HG03457 (cell line): Measurements from ENCODE around the gene ANKS4B.
"Not testable (repeated sequence)": the region's sequence is repeated elsewhere in the genome, so short reads cannot be mapped to it uniquely, and the experiment has no call there.

Experiments used
- ATAC-seq: cut with Tn5 transposase; IDR thresholded peaks from one replicate; pipeline ENCODE4 v1.9.1; 2021; ENCODE audit warnings: moderate number of reproducible peaks; ENCODE audit not compliant: unreplicated experiment

The ANKS4B gene

GRCh38 chr16:21233521-21234150 is at the start of gene ANKS4B:
TSS of gene ANKS4B (plus strand) at chr16:21233699. CDS start at chr16:21233738, 39 bp downstream.
- no peak for ATAC-seq

DNA sequence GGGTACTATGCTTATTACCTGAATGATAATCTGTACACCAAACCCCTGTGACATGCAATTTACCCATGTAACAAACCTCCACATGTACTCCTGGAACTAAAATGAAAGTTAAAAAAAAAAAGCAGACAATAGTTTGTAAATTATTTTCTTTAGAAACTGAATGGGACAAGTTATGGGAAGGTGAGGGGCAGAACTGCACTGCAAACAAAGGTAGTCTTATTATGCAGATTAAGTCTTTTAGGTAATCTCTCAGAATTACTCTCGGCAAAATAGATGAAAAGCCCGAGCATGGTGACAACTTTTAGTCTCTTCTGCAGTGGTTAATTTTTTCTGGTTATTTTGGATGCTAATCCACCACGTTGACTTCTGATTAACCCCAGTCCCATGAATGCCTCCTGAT is 49.5 kb upstream of the ANKS4B start:
- ATAC-seq: no peak

DNA sequence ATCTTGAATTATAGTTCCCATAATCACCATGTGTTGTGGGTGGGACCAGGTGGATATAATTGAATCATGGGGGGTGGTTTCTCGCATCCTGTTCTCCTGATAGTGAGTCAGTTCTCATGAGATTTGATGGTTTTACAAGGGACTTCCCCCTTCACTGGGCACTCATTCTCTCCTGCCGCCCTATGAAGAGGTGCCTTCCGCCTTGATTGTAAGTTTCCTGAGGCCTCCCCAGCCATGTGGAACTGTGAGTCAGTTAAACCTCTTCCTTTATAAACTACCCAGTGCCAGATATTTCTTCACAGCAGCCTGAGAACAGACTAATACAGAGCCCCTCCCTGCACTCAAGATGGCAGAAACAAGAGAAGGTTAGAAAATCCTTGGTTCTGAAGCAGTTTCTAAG is 48.7 kb upstream of the ANKS4B start:
- ATAC-seq: no peak

GRCh38 chr16:21185659-21186325 is 47.7 kb upstream of the ANKS4B start:
- no peak for ATAC-seq

DNA sequence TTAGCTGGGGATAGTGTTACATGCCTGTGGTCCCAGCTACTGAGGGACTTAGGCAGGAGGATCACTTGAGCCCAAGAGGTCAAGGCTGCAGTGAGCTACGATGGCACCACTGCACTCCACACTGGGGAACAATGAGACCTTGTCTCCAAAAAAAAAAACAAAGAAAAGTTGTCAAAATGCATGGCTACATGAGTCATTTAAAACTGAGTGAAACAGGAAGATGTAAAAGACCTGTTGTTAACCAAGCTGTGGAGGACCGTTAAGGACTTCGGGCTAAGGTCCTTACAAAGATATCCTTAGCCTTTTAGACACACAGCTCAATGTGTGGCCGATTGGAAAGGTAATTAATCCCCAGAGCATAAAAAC is 47.2 kb upstream of the ANKS4B start:
- no peak for ATAC-seq

DNA sequence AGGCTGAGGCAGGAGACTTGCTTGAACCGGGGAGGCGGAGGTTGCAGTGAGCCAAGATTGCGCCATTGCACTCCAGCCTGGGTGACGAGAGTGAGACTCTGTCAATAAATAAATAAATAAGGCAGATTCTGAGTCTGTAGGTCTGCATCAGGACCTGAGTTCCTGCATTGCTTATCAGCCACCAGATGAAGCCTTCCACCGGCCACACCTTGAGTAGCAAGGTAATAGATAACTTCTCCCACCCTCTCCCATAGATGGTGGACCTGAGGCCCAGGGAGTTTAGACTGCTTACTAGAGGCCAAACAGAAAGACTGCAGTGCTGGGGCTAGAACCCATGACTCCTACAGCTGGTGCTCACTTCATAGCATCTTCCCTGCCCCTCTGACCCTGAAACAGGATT is 44.2 kb upstream of the ANKS4B start:
- no peak for ATAC-seq

GRCh38 chr16:21190013-21190412 is 43.5 kb upstream of the ANKS4B start:
- no peak for ATAC-seq

- ATAC-seq: no peak
These were observed 42.9 kb upstream of the ANKS4B start for GRCh38 chr16:21190599-21190998.

- no peak for ATAC-seq
These were observed 40.5 kb upstream of the ANKS4B start for GRCh38 chr16:21192991-21193390.

DNA sequence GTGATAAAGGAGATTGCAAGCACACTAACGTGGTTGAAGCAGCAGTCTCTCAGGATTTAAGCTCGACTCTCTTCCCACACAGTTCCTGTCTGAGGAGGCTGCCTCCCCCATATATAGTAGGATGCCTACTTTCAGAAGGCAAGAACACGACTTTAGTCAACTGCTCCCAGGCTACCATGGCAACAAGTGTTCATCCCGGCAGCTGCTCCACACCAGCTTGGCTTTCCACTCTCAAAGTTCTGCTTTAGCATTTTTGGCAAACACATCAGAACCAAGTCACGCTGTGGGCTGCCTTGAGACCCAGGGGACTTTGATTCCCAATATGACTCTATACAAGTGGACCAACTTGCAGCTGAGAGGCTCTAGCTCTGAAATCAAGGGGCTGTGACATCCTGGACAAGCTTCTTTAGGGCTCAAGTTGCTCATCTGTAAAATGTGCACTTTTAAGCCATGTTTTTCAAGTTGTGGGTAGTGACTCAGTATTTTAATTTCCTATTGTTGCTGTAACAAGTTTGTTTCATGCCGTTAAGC is 38.7 kb upstream of the ANKS4B start:
- ATAC-seq: no peak

GRCh38 chr16:21195330-21195729 is 38.2 kb upstream of the ANKS4B start:
- not testable (repeated sequence) for ATAC-seq

DNA sequence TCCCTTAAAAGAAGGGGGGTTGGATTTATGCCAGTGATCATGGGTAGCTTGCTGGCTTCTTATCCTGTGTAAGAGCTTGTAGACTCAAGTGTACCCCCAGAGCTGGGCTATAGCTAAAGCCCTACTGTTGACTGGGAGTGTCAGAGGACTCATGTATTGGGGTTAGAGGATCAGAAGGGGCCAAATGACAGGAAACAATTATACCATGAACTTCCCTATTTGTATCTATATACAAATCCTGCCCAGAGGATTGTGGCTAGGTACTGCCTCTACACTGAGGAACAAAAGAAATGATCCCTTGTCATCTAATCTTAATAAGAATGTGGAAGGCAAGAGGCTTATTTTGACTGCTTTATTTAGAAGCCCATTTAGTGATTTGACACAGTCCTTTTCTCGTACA is 36.4 kb upstream of the ANKS4B start:
- no peak for ATAC-seq

DNA sequence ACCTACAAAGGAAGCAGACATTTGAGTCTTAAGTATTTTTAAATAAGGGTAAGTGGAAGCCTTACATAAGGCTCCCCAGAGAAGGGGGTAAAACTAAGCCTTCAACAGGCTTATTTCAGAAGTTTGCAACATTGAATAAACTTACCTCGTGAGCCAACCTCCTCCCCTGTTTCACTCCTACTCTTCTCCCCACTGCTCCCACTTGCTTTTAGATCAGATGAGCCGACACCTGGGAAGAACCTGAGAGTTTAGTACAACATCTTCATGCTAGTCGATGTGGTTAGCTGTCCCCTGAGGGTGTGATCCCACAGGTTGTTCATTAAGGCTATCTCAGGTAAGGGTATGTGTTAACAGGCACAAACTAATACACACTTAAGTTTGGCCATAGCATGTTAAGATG is 35.9 kb upstream of the ANKS4B start:
- no peak for ATAC-seq

GRCh38 chr16:21199607-21200218 is 33.8 kb upstream of the ANKS4B start:
- no peak for ATAC-seq

DNA sequence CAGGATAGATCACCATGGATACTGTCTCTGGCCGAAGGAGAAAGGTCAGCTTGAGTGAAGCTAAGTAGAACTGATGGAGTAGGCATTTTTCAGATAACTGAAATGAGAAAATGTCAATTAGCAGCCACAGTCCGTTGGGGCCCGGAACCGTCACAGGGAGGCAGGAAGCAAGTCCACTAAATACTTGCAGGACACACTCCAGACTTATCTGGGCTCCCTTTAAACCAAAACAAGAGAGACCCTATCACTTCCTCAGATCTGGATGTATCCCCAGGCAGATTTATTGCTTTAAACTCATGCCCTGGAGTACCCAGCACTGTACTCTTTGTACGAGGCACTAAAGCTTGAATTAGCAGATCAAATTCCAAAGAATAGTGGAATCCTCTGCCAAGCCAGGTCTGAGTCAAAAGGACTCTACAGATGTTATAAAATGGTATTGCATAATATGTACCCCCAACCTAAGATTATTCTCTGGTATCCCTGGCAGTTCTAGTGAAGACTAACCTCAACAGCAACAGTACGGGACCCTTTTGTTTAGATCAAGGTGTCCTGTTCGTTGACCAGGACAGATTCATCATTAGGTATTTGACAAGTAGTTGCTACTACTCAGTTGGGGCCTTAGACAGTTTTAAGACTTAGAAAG is 30.2 kb upstream of the ANKS4B start:
- no peak for ATAC-seq

DNA sequence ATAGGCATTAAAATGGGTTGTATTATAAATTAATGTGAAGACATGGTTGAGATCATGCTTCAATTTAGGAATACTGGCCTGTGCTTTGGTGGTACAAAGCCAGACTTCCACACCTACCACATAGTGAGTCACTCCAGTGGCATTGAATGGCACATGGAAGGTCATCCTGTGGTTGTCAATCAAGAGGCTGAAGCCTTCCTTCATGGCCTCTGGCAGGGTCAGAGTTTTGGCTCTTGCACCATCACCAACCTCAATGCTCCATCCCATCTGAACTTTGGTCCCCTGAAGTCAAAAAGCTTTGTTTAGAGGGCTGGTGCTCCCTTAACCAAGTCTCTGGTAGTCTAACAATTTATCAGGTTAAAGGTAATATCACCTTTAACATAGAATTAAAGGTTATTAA is 28.2 kb upstream of the ANKS4B start:
- ATAC-seq: no peak

- no peak for ATAC-seq
These were observed 26.9 kb upstream of the ANKS4B start for GRCh38 chr16:21206550-21206949.

- ATAC-seq: no peak
These were observed 24.9 kb upstream of the ANKS4B start for GRCh38 chr16:21208446-21209230.

DNA sequence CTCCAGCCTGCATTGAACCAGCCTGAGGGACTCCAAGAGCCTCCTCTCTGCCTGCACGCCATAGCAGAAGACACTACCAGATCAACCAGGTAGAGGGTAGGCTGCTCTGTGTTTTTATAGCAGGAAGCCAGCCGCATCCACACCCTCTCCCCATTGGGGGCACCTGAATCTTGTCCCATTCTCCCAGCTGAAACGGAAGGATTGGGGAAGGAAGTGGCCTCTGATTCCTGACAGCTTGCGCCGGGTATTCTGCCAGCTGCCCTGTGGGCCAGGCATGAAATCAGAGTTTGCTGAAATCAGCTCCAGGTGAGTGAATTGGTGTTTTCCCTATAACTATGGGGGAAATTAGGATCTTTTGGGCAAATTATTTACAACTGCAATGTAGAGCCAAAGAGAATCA is 22.0 kb upstream of the ANKS4B start, which contains the start of gene ZP2:
Gene ZP2, minus strand, starts transcription at position 89 of the 400 bp plus-strand sequence. Its CDS starts 27 bp downstream, at position 62.
- no peak for ATAC-seq

- no peak for ATAC-seq
These were observed 19.4 kb upstream of the ANKS4B start for GRCh38 chr16:21214086-21214485.

GRCh38 chr16:21217121-21217520 is 16.4 kb upstream of the ANKS4B start:
- ATAC-seq: no peak
